Measurements from ENCODE around the gene MLF2. TPM values are rescaled to one million over a fixed set of nuclear protein-coding genes. Genes with fewer than 3 reads are reported as not detected.
"Not testable (repeated sequence)": the region's sequence is repeated elsewhere in the genome, so short reads cannot be mapped to it uniquely, and the experiment has no call there.

MLF2 gene
- total RNA-seq, 1 experiment from 2014 or later, result 175 TPM

DNA sequence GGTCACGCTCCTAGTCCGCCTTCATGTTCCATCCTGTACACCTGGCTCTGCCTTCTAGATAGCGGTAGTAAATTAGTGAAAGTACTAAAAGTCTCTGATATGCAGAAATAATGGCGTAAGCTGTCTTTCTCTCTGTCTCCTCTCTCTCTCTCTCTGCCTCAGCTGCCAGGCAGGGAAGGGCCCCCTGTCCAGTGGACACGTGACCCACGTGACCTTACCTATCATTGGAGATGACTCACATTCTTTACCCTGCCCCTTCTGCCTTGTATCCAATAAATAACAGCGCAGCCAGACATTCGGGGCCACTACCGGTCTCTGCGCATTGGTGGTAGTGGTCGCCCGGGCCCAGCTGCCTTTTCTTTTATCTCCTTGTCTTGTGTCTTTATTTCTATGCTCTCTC lies 10.9 kb downstream of the MLF2 start:
- POLR2A ChIA-PET; DNase-seq (ENCODE audit: low read depth, low spot score); H3K9me3 ChIP-seq (ENCODE audit: control insufficient read depth, insufficient read depth, low read depth, low read length); CTCF ChIA-PET; H3K27ac ChIP-seq (ENCODE audit: low read length); H3K27me3 ChIP-seq (ENCODE audit: control insufficient read depth, insufficient read depth, low read length); intact Hi-C loops (cut with micrococcal nuclease; ENCODE audit: unreplicated experiment); H3K36me3 ChIP-seq (ENCODE audit: control insufficient read depth, insufficient read depth, low read length); ATAC-seq; H3K4me3 ChIP-seq (ENCODE audit: low read depth in 2 of 2, low read length in 2 of 2); BruUV-seq (replicated peaks); in situ Hi-C loops (cut with HindIII; ENCODE audit: low pct_unique_long_range_greater_than_20kb, low sequenced_read_pairs); H3K4me1 ChIP-seq (ENCODE audit: control insufficient read depth, insufficient read depth, low read length): not testable (repeated sequence)

DNA sequence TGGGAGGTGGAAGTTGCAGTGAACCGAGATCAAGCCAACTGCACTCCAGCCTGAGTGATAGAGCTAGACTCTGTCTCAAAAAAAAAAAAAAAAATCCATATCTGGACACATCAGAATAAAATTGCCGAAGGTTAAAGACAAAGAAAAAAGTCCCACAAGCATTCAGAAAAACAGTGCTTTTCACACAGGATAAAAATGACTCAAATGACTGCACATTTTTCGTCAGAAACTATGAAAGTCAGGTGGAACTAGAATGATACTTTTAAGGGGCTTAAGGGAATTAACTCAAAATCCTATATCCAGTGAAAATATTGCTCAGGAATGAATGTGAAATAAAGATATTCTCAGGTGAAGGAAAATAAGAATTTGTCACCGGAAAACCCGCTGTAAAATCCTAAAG lies 16.2 kb downstream of the MLF2 start:
- ChIA-PET POLR2A (no interaction called here), CTCF (no interaction called here)
- no peak overlapping the region for H3K27ac ChIP-seq (ENCODE audit: low read length)
- in situ Hi-C loops (cut with HindIII; ENCODE audit: low pct_unique_long_range_greater_than_20kb, low sequenced_read_pairs), result no loop called here
- H3K4me3 ChIP-seq (ENCODE audit: low read depth in 2 of 2, low read length in 2 of 2), result no peak overlapping the region
- H3K27me3 ChIP-seq (ENCODE audit: control insufficient read depth, insufficient read depth, low read length), result no peaks in the 10 kb centered on the region
- intact Hi-C loops (cut with micrococcal nuclease; ENCODE audit: unreplicated experiment), result loop anchor here (1.0 kb wide), 1 partner anchor 89 kb away; no protein-coding TSS in a partner anchor
- peaks cover 7% of the 10 kb centered on the region; the same call in 1 of the 2 replicates for H3K4me1 ChIP-seq (ENCODE audit: control insufficient read depth, insufficient read depth, low read length)
- TSS peak; percentile 41 for BruUV-seq (replicated peaks)
- H3K36me3 ChIP-seq (ENCODE audit: control insufficient read depth, insufficient read depth, low read length), result no peaks in the 10 kb centered on the region
- H3K9me3 ChIP-seq (ENCODE audit: control insufficient read depth, insufficient read depth, low read depth, low read length), result no peaks in the 10 kb centered on the region
- TF ChIP-seq SIN3A (IDR thresholded peaks at IDR 0.05; ENCODE audit: borderline replicate concordance, insufficient read depth, low read depth, low read length) (no peak), TCF7L2 (IDR thresholded peaks at IDR 0.05; ENCODE audit: low read depth, low read length) (no peak), POLR2AphosphoS5 (IDR thresholded peaks at IDR 0.05; ENCODE audit: low read depth, low read length) (no peak)
- TF ChIP-seq, protein P1, sequence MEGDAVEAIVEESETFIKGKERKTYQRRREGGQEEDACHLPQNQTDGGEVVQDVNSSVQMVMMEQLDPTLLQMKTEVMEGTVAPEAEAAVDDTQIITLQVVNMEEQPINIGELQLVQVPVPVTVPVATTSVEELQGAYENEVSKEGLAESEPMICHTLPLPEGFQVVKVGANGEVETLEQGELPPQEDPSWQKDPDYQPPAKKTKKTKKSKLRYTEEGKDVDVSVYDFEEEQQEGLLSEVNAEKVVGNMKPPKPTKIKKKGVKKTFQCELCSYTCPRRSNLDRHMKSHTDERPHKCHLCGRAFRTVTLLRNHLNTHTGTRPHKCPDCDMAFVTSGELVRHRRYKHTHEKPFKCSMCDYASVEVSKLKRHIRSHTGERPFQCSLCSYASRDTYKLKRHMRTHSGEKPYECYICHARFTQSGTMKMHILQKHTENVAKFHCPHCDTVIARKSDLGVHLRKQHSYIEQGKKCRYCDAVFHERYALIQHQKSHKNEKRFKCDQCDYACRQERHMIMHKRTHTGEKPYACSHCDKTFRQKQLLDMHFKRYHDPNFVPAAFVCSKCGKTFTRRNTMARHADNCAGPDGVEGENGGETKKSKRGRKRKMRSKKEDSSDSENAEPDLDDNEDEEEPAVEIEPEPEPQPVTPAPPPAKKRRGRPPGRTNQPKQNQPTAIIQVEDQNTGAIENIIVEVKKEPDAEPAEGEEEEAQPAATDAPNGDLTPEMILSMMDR (IDR thresholded peaks at IDR 0.05), result no peak
- TF ChIP-seq, protein P2, sequence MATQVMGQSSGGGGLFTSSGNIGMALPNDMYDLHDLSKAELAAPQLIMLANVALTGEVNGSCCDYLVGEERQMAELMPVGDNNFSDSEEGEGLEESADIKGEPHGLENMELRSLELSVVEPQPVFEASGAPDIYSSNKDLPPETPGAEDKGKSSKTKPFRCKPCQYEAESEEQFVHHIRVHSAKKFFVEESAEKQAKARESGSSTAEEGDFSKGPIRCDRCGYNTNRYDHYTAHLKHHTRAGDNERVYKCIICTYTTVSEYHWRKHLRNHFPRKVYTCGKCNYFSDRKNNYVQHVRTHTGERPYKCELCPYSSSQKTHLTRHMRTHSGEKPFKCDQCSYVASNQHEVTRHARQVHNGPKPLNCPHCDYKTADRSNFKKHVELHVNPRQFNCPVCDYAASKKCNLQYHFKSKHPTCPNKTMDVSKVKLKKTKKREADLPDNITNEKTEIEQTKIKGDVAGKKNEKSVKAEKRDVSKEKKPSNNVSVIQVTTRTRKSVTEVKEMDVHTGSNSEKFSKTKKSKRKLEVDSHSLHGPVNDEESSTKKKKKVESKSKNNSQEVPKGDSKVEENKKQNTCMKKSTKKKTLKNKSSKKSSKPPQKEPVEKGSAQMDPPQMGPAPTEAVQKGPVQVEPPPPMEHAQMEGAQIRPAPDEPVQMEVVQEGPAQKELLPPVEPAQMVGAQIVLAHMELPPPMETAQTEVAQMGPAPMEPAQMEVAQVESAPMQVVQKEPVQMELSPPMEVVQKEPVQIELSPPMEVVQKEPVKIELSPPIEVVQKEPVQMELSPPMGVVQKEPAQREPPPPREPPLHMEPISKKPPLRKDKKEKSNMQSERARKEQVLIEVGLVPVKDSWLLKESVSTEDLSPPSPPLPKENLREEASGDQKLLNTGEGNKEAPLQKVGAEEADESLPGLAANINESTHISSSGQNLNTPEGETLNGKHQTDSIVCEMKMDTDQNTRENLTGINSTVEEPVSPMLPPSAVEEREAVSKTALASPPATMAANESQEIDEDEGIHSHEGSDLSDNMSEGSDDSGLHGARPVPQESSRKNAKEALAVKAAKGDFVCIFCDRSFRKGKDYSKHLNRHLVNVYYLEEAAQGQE (IDR thresholded peaks at IDR 0.05; ENCODE audit: insufficient read depth in 1 of 2, low read depth in 2 of 2, low read length in 1 of 2), result no peak
- DNase-seq (ENCODE audit: low read depth, low spot score) (no peak), ATAC-seq (no peak)

DNA sequence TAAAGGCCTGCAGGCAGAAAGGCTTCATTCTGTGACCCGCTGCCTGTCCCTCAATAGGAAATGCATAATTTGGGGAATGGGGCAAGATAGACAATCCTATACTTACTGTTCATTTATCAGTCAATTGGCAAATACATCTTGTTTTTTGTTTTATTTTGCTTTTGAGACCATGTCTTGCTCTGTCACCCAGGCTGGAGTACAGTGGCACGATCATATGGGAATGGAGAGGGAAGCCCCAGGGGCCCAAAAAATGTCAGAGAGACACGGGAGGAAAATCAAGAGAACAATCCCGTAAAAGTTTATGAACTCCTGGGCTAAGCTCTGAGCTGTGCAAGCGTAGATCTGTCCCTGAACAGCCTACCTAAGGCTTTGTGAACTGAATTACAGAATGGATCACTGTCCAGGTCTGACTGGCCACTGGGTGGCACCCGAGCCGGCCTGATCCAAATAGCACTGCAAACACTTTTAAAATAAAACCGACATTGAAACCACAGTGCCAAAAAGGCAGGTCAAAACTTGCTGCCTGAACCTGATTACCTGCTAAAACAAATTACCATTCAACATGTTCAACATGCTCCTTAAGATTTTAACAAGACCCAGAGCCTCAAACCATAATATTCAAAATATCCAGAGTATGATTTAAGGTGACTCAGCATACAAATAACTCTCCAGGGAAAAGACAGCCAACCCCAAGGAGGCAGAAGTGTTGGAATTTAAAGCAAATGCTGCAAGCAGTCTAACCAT lies 17.3 kb downstream of the MLF2 start:
- in situ Hi-C loops (cut with HindIII; ENCODE audit: low pct_unique_long_range_greater_than_20kb, low sequenced_read_pairs) (no loop called here), intact Hi-C loops (cut with micrococcal nuclease; ENCODE audit: unreplicated experiment) (loop anchor here (1.0 kb wide), 1 partner anchor 90 kb away; no protein-coding TSS in a partner anchor)
- DNase-seq (ENCODE audit: low read depth, low spot score) (peak; percentile 32), ATAC-seq (peak; percentile 100)
- peaks cover 7% of the 10 kb centered on the region; the same call in 1 of the 2 replicates for H3K4me1 ChIP-seq (ENCODE audit: control insufficient read depth, insufficient read depth, low read length)
- no peaks in the 10 kb centered on the region for H3K27me3 ChIP-seq (ENCODE audit: control insufficient read depth, insufficient read depth, low read length)
- no TSS peak for BruUV-seq (replicated peaks)
- peak overlapping the region; percentile 66 for H3K27ac ChIP-seq (ENCODE audit: low read length)
- CTCF ChIA-PET, result no interaction called here
- no peaks in the 10 kb centered on the region for H3K9me3 ChIP-seq (ENCODE audit: control insufficient read depth, insufficient read depth, low read depth, low read length)
- H3K36me3 ChIP-seq (ENCODE audit: control insufficient read depth, insufficient read depth, low read length), result no peaks in the 10 kb centered on the region
- TF ChIP-seq, protein P1 (IDR thresholded peaks at IDR 0.05), result peak; percentile 85
- TF ChIP-seq POLR2AphosphoS5 (IDR thresholded peaks at IDR 0.05; ENCODE audit: low read depth, low read length), result no peak
- no peak overlapping the region for H3K4me3 ChIP-seq (ENCODE audit: low read depth in 2 of 2, low read length in 2 of 2)
- POLR2A ChIA-PET, result no interaction called here
